HG03139 (cell line): ENCODE data around the gene USP32.
"Not testable (repeated sequence)": the region's sequence is repeated elsewhere in the genome, so short reads cannot be mapped to it uniquely, and the experiment has no call there.

Experiments used
- ATAC-seq: cut with Tn5 transposase; IDR thresholded peaks from one replicate; pipeline ENCODE4 v1.9.1; 2021; ENCODE audit not compliant: unreplicated experiment

USP32 gene

GRCh38 chr17:60240290-60240689 is 151.6 kb downstream of the USP32 start:
- no peak for ATAC-seq

GRCh38 chr17:60231691-60232090 is 160.2 kb downstream of the USP32 start:
- no peak for ATAC-seq

- no peak for ATAC-seq
Observed at GRCh38 chr17:60231234-60231633, 160.7 kb downstream of the USP32 start.

- ATAC-seq = no peak
Observed at GRCh38 chr17:60230358-60230757, 161.6 kb downstream of the USP32 start.

- no peak for ATAC-seq
Observed at GRCh38 chr17:60229188-60229802, 162.6 kb downstream of the USP32 start.

- ATAC-seq = not testable (repeated sequence)
Observed at GRCh38 chr17:60227276-60227675, 164.7 kb downstream of the USP32 start.

GRCh38 chr17:60224064-60224463 is 167.9 kb downstream of the USP32 start:
- no peak for ATAC-seq

GRCh38 chr17:60223456-60223855 is 168.5 kb downstream of the USP32 start:
- ATAC-seq = no peak

- ATAC-seq = not testable (repeated sequence)
Observed at GRCh38 chr17:60218774-60219173, 173.2 kb downstream of the USP32 start.

- not testable (repeated sequence) for ATAC-seq
Observed at GRCh38 chr17:60215895-60216294, 176.0 kb downstream of the USP32 start.

GRCh38 chr17:60211282-60211681 is 180.7 kb downstream of the USP32 start:
- ATAC-seq = not testable (repeated sequence)

- ATAC-seq = not testable (repeated sequence)
Observed at GRCh38 chr17:60208302-60208701, 183.6 kb downstream of the USP32 start.

- not testable (repeated sequence) for ATAC-seq
Observed at GRCh38 chr17:60205782-60206181, 186.2 kb downstream of the USP32 start.

- ATAC-seq = not testable (repeated sequence)
Observed at GRCh38 chr17:60198630-60199029, 193.3 kb downstream of the USP32 start.

- not testable (repeated sequence) for ATAC-seq
Observed at GRCh38 chr17:60194141-60194540, 197.8 kb downstream of the USP32 start.

- ATAC-seq = no peak
Observed at GRCh38 chr17:60193482-60193881, 198.5 kb downstream of the USP32 start.

- ATAC-seq = not testable (repeated sequence)
Observed at GRCh38 chr17:60193032-60193431, 198.9 kb downstream of the USP32 start.

- ATAC-seq = not testable (repeated sequence)
Observed at GRCh38 chr17:60190032-60190431, 201.9 kb downstream of the USP32 start.

GRCh38 chr17:60188759-60189158 is 203.2 kb downstream of the USP32 start:
- ATAC-seq = no peak

- not testable (repeated sequence) for ATAC-seq
Observed at GRCh38 chr17:60186846-60187745, 204.8 kb downstream of the USP32 start.

- not testable (repeated sequence) for ATAC-seq
Observed at GRCh38 chr17:60186372-60186771, 205.6 kb downstream of the USP32 start.

- ATAC-seq = not testable (repeated sequence)
Observed at GRCh38 chr17:60180380-60180779, 211.6 kb downstream of the USP32 start.
